Stimulated activated CD8-positive, alpha-beta memory T cell treated with anti-CD3 and anti-CD28 coated beads, Interleukin-2, amount 100 ng/mL, for 48 hours (primary cell): ENCODE results near the gene COL3A1.

Experiments
- DNase-seq, 2 donors: peaks; one replicate each; pipeline ENCODE4 v3.0.0-alpha.2; 2020; ENCODE audit warnings: low read depth in 2 of 2

The COL3A1 gene

DNA sequence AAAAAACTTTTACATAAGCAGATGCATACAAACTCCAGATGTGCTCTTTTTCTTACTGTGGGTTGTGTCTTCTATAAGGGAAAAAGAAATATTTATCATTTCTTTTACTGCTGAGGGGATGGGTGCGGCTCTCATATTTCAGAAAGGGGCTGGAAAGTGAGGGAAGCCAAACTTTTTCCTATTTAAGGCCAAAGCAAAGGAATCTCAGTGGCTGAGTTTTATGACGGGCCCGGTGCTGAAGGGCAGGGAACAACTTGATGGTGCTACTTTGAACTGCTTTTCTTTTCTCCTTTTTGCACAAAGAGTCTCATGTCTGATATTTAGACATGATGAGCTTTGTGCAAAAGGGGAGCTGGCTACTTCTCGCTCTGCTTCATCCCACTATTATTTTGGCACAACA, at the start of gene COL3A1:
Gene COL3A1 (plus strand): TSS at position 210 of the 400 bp plus-strand sequence. CDS start 117 bp downstream, at position 327.
- DNase-seq, result no peak

DNA sequence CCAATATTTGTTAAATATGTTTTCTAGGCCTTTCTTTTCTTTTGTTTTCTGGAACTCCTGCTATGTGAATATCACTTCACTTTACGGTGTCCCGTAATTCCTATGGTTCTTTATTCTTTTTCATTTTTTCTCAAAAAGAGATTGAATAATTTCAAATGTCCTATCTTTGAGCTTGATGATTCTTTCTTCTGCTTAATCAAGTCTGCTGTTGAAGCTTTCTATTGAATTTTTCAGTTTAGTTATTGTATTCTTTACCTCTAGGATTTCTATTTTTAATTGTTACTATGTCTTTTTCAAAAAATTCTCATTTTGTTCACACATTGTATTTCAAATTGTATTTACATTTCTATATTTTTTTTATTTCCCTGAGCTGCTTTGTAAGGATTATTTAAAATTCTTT, 45.5 kb upstream of the COL3A1 start:
- DNase-seq, result no peak

DNA sequence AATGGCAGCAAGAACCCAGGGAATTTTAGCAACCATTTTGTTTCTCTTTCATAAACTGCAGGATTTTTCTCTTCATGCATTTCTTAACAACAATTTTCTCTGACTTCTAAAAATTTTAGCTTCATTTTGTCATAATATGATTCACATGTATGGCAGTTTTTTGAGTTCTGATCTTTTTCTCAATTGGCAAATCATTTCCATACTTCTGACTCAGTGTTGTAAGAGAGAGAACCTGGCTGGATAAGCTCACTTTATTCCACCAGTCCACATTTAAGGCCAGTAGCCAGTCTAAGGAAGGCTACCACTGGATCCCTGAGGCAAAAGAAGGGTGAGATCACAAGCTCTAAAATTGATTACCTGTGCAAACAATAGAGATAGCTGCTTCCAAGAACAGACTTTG, 42.8 kb upstream of the COL3A1 start:
- no peak for DNase-seq

DNA sequence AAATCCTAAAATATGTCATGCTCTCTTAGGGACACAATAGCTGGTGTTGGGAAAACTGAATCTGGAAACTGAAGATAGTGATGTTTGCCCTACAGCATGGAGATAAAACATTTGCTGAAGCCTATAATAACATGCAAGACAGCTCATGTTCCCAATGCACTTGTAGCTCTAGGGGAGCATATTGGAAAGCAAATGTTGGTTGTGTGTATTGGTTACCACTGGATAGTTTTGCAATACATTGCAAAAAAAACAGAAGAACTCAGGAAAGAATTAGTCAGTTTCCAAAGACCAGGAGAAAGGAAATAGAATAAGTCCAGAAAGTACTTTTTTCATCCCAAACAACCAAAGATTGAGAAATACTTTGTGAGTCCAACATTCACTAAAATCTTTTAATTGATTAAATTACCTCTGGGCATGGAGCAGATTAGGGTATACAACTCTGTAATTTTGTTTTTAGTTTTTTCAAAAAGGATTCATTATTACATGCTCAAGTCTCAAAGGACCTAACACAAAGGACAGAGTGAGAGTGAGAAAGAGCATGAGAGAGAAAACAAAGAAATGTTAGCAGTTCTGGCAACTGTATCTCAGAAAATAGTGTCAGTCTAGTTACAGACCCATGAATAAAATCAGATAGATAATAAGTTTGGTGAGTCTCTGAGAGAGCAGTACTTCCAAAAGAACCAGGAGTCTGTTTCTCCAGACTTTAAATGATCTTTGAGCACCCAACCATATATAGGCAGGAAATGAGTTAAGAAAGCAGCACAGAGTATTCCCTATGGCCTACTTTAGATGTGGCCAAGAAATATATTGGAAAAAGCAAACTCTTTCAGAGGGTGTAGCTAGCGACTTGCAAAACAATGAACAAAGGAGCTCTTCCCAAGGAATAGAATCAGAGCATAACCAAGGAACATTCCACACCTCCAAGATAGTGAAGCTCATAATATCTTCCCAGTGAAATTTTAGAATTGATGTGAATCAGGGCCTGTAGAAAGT, 36.6 kb upstream of the COL3A1 start:
- DNase-seq, result no peak

DNA sequence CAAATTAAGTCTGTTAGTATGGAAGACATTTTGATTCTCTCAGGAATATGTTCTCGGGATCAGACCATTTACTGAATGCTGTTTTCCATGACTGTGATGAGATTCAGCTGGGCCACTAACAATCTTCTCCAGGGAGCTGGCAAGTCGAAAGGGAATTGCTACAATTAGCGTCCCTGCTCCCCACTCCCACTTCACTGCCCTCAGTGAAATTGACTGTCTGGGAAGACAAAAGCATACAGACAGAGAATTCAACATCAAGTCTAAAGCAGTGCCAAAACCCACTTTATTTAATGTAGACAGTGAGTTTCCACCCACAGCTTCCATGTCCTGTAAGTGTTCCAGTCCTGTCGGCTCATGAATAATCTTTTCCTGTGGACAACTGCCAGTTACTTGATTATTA, 34.0 kb upstream of the COL3A1 start:
- DNase-seq, result no peak

DNA sequence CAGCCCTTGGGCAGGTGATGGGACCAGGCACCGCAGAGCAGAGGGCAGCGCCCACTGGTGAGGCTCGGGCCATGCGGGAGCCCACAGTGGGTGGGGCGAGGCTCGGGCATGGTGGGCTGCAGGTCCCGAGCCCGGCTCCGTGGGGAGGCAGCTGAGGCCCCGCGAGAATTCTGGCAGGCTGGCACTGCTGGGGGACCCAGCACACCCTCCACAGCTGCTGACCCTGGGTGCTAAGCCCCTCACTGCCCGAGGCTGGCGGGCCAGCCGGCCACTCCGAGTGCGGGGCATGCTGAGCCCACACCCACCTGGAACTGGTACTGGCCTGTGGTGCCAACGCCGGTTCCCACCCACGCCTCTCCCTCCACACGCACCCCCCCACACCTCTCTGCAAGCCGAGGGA, 29.7 kb upstream of the COL3A1 start:
- no peak for DNase-seq

DNA sequence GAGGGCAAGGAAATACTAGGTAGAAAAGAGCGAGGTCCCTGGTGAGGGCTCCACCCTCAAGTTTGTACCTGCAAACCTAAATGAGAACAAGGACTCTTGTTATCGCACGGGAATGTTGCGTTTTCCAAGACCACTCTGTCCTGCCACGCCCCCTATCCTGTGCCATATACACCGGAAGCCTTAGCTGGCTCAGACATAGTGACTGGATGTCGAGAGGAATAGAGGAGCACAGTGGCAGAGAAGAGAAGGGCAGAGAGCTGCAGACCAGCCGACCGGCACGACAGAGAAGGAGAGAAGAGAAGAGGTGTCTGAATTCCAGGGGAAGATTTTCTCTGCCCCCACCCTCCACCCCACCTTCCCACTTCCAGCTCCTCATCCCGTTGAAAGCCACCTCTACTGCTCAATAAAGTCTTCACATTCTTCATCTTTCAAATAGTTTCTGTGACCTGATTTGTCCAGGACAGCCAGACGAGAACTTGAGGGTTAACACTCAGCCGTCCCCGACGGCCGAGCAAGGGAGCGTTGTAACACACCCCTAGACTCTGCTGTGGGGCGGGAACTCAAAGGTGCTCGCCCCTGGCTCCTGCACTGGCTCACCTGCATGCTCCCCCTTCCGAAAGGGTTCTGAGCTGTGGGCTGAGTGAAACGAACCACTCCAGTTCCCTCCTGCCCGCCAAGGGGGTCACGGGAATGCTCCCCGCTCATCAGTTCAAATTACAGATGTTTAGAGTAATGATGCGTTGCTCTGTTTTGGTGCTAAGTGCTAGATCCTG, 24.9 kb upstream of the COL3A1 start:
- no peak for DNase-seq

DNA sequence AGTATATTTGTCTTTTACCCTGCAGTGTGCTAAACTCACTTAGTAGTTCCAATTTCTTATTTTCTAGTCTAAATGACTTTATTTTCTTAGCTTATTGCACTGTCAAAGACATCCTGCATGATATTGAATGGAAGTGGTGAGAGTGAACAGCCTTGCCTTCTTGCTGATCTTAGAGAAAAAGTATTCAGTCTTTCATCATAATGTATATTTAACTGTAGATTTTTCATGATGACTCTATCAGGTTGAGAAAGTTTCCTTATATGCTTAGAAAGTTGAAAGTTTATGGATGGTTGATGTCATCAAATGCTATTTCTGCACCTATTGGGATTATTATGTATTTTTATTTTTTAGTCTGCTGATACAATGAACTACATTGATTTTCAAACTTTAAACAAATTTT, 21.3 kb upstream of the COL3A1 start:
- DNase-seq, result no peak

DNA sequence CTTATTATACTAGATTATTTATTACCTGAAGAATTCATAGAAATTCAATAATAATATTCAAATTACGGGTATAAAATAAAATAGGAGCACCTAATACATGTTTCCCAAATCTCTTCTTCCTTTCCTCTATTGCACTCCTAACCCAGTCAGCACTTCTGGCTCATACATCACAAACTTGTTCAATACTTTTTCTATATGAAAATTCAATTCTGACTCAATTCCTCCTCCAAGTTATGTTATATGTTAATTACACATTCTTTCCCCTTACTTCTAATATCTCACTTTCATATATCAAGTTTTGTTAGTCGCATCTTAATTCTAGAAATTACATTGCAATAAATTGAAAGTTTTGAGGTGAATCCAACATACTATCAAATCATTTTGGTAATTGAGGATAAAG, 17.9 kb upstream of the COL3A1 start:
- no peak for DNase-seq

DNA sequence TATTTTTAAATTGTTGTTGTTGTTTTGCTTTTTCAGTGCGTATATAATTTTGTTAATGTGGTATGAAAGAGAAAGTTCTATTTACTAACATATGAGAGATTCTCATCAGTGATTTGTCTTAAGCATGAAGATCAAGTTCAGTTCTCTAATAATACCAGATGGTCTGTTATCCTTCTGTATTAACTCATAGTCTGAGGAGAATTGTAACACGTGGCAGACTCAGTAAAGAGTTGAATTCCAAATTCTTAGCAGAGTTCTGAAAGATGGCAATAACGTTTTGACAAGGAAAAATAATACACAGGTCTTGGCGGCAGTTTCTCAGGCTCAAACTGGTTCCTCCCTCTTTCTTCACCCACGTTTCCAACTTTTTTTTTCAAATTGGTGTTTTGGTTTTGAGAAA, 17.2 kb upstream of the COL3A1 start:
- DNase-seq, result no peak

DNA sequence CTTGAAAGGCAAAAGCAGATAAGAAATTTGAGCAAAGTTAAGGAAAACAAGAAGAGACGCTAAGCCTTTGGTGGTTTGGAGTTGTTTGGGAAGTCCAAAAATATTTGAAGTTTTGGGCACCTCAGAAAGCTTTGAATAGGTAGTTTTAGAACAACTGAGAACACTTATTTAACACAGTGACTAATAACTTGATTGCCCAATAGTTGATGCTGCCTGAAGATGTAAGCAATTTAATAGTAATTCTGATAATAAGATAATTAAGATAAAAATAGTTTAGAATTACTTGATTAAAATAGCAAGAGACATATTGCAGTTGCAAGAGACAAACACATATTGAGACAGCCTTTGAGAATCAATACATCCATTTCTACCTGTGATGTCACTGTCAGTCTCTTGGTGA, 16.5 kb upstream of the COL3A1 start:
- DNase-seq, result no peak

DNA sequence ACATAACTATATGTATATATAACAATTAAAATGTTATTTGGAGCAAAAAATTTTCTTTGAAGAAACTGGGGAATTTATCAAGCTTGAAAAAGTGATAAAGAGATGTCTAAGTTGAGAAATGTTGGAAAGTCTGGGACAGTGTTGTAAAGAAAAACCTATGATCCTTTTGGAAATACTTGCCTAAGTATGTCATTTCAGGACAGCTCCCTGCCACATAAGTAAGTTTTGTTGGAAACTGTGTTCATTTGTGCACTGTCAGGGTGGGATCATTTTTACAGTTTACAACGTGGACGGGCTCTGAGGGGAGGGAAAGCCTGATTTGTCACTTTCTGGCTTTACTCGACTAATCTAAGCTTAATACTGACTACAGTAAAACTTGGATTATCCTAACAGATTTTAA, 10.4 kb upstream of the COL3A1 start:
- no peak for DNase-seq

DNA sequence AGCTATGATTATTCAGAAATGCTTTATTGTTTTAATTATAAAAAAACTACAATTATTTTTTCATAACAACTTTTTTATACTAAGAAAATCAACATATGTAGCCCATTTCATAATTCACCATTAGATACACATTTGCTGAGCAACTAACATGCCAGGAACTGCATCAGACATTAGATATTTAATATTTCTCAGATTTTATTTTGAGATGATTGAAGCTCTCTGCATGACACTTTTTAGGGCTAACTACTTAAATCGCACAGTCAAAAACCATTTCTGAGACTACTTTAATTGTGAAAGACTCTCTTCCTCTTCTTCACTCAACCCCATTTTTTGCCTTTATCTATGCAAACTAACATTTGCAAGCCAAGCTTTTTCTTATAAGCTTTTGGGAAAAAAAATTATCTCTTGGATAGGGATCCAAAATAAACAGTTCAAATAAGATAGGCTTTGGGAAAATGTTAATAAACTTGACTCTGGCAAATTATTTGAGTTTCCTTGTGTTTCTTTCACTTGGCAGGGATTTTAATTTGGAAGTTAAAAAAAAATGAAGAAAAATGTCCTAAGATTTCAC, 9.1 kb upstream of the COL3A1 start:
- DNase-seq, result no peak

DNA sequence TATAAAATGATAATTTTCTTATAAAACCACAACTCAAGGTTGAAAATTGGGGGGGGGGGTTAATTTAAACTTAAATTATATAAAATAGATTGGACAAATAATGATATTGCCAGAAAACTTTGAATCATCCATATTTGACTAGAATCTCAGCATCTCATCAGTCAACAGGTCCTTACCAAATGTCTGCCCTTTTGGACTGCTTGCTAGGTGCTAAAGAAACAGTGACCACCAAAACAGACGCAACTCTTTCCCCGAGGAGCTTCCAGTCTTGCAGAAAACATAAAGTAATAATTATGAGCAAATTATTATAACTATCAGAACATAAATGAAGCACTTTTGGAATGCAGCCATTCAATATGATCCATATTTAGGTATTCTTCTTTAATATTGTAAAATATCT, 8.6 kb upstream of the COL3A1 start:
- DNase-seq, result no peak

DNA sequence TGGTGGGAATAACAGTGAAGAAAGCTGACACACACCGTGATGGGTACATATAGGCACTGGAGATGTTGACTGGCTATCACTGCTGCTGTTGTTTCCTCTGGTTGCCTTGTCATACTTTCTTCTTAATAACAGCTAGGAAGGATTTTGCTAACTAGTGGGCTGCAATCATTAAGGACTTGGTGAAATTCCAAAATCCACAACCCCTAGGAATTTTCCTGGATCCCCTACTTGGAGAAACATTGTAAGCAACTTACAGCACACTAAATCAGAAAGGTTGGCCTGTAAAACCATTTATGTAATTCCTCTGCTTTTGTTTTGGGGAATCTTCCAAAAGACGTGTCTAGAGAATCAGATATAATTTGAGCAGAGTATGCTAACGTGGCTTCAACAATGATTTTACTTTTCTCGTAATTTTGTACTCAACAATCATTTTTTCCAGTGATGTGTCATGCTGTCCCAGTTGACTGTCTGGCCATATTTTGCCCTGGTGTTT, 8.0 kb upstream of the COL3A1 start:
- no peak for DNase-seq

DNA sequence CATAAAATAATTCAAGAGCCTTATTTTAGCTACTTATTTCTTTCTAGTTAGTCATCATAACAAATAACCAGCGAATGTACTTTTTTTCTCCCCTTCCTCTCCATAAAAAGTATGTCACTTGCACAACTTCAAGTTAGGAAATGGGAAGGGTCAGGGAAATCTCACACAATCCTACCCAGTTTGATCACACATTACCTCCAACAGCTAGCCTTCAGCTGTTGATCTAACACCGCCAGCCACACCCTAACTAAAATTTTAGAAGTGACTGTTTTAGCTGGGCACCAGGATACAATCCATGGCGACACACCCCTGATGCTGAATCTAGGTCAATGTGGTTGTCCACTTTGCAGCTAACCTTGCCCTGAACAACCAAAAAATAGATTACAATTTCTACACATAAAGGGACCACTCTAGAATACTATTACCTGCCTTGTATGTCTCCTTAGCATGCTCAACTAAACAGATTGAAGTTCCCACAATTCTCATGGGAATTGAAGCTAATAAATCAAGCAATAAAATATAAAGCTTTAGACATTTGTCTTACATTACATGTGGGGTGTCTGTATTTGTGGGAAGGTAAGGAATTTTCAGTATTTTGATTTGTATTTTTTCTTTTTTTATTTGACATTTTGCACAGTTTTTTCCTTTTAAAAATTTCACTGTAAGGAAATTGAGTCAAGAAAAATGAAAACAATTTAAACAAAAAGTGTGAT, 7.3 kb upstream of the COL3A1 start:
- DNase-seq, result no peak

DNA sequence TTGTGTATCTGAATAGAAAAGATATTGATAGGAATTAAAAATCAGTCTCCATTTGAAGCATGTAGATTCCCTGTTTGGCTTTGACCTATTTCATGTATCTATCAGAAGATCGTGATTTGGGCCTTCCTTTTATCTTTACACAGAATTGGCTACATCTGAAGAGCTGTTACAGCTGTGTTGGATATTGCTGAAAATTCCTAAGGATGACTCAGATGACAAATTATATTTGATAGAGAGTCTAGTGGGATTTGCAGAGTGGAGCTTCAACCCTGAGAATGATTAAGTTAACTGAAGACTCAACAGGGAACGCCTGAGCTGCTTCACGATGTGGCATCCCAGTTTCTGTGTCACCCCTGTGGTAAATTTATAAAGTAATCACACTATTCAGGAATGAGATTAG, 4.9 kb upstream of the COL3A1 start:
- DNase-seq, result no peak

DNA sequence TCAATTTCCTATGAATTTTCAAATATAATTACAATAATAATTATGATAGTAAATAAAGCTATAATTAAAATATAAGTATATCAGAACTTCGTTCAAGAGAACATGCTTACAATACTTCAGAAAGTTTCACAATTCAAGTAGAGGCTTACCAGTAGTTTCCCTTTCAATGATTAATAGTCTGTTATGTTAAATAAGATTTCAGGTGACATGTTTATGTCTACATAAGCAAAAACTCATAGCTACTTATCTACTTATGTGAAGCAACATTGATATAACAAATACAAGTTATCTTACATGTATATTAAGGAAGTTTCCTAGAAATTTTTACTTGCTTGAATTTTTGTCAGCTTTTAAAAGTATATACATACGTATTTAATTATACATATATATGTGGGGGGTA, 4.5 kb upstream of the COL3A1 start:
- no peak for DNase-seq

DNA sequence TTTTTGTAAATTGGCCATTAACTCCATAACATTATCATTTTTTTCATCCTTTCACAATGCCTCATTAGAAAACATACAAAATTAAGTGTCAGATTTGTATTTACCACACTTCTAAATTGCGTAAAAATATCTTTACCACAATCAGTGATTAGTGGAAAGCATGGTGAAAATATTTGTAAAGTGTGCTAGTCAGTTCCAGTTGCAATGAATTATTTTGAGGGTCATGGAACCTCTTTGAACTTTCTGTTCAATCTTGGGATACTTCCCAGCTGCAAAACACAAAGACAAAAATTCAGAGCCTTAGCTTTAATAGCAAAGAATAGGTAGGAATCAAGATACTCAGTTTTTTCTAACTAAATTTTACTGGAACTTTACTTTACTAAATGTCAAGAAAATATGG, 4.0 kb upstream of the COL3A1 start:
- DNase-seq, result no peak

DNA sequence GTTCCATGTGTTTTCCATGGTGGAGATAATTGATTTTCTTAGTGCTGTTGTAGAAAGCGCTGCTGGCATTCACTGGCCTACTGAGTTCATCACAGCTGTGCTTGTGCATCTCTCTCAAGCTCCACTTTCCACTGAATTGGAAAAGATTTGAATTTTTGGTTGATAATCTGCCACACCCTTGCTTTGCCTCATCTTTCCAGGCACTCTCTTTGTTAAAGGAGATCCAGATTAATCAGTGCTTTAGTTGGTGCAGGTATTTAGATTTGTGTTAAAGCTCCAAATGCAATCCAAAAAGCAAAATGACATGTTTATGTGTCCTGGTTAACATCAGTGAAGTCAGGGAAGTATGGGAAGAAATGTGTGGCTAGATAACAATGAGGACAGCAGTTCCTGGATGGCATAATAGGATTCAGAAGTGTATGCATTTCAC, 2.7 kb upstream of the COL3A1 start:
- no peak for DNase-seq

DNA sequence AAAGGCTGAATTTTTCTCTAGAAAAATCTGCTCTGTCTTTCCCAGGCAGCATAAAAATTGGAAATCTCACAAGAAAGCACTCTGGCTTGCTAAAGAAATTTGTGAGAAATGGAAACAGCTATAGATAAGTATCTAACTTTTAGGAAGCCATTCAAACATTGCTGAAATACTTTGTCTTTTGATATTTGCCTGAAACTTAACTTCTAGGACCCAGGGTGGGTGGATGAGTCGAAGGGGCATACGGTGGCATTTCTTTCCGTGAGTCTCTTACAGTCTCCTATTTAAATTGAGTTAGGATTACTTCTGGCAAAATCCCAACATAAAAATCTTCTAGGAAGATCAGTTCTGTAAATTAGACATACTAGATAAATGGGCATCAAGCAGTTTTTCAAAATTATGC, 532 bp upstream of the COL3A1 start:
- DNase-seq, result no peak
